HEK293T (cell line): ENCODE results near the gene SLC35E1.

Experiments
- ARNT ChIP-seq: fragments of 450-650 bp; IDR thresholded peaks from 2 replicates; pipeline ENCODE4 v1.6.1; 2017; ENCODE audit warnings: mild to moderate bottlenecking
- ELF4 ChIP-seq: fragments of 450-650 bp; IDR thresholded peaks from 2 replicates; pipeline ENCODE4 v1.6.1; 2017; ENCODE audit warnings: antibody characterized with exemption
- L3MBTL2 ChIP-seq: fragments of 450-650 bp; conservative IDR thresholded peaks from 2 replicates; pipeline ENCODE4 v1.6.1; 2016; ENCODE audit warnings: mild to moderate bottlenecking

GRCh38 chr19:16566702-16567101 is 5.5 kb downstream of the SLC35E1 start:
- TF ChIP-seq L3MBTL2 (no peak), ELF4 (no peak), ARNT (no peak)
